Trophoblast cell (in vitro differentiated cells and primary cell): ENCODE measurements around the gene FRZB.

Experiments
- DNase-seq, 2 donors: peaks; one replicate each; pipeline ENCODE4 v3.0.0-alpha.2; 2016
- H2AFZ ChIP-seq: 2 replicates; pipeline ENCODE4 v1.6.1; 2013; ENCODE audit warnings: low read length, moderate library complexity, mild to moderate bottlenecking; ENCODE audit not compliant: insufficient read depth, poor library complexity
- H2AK5ac ChIP-seq: 2 replicates; pipeline ENCODE4 v1.6.1; 2013; ENCODE audit warnings: mild to moderate bottlenecking, low read length
- H2BK120ac ChIP-seq: 2 replicates; pipeline ENCODE4 v1.6.1; 2013; ENCODE audit warnings: low read length, mild to moderate bottlenecking, moderate library complexity; ENCODE audit not compliant: insufficient read depth, poor library complexity
- H2BK12ac ChIP-seq: 2 replicates; pipeline ENCODE4 v1.6.1; 2013; ENCODE audit warnings: mild to moderate bottlenecking, low read length, moderate library complexity
- H2BK5ac ChIP-seq: 2 replicates; pipeline ENCODE4 v1.6.1; 2013; ENCODE audit warnings: low read length, low read depth, moderate library complexity, mild to moderate bottlenecking; ENCODE audit not compliant: poor library complexity
- H3K14ac ChIP-seq: 2 replicates; pipeline ENCODE4 v1.6.1; 2013; ENCODE audit warnings: mild to moderate bottlenecking, low read length
- H3K18ac ChIP-seq: 2 replicates; pipeline ENCODE4 v1.6.1; 2013; ENCODE audit warnings: mild to moderate bottlenecking, low read length
- H3K23ac ChIP-seq: 2 replicates; pipeline ENCODE4 v1.6.1; 2013; ENCODE audit warnings: low read length
- H3K27ac ChIP-seq: 2 replicates; pipeline ENCODE4 v1.5.1; 2013; ENCODE audit warnings: low read depth, mild to moderate bottlenecking, inconsistent platforms, low read length, moderate library complexity
- H3K27me3 ChIP-seq: 2 replicates; pipeline ENCODE4 v1.6.1; 2013; ENCODE audit warnings: inconsistent platforms, mild to moderate bottlenecking, low read length, moderate library complexity; ENCODE audit not compliant: insufficient read depth
- H3K36me3 ChIP-seq, 2 experiments: 1 replicate in 1 of 2; 2 replicates in 1 of 2; pipeline ENCODE4 v1.6.1; 2013; ENCODE audit warnings: low read length in 2 of 2, mild to moderate bottlenecking in 2 of 2, moderate library complexity in 1 of 2; ENCODE audit not compliant: insufficient read depth in 2 of 2, control insufficient read depth in 1 of 2
- H3K4ac ChIP-seq: 2 replicates; pipeline ENCODE4 v1.6.1; 2013; ENCODE audit warnings: low read depth, mild to moderate bottlenecking, low read length, moderate library complexity
- H3K4me1 ChIP-seq, 2 experiments: 1 replicate in 1 of 2; 2 replicates in 1 of 2; pipeline ENCODE4 v1.6.1; 2013; ENCODE audit warnings: low read length in 2 of 2, mild to moderate bottlenecking in 2 of 2, moderate library complexity in 1 of 2; ENCODE audit not compliant: insufficient read depth in 2 of 2, control insufficient read depth in 1 of 2
- H3K4me2 ChIP-seq: 2 replicates; pipeline ENCODE4 v1.6.1; 2013; ENCODE audit warnings: inconsistent platforms, mild to moderate bottlenecking, low read length, moderate library complexity
- H3K4me3 ChIP-seq: 2 replicates; pipeline ENCODE4 v1.5.1; 2013; ENCODE audit warnings: mild to moderate bottlenecking, low read depth, low read length, inconsistent platforms
- H3K79me1 ChIP-seq: one replicate; pipeline ENCODE4 v1.6.1; 2013; ENCODE audit warnings: low read length
- H3K79me2 ChIP-seq: 2 replicates; pipeline ENCODE4 v1.6.1; 2013; ENCODE audit warnings: low read length, mild to moderate bottlenecking; ENCODE audit not compliant: control insufficient read depth, insufficient read depth, poor library complexity
- H3K9ac ChIP-seq: 2 replicates; pipeline ENCODE4 v1.6.1; 2013; ENCODE audit warnings: mild to moderate bottlenecking, low read length
- H3K9me3 ChIP-seq: 2 replicates; pipeline ENCODE4 v1.6.1; 2013; ENCODE audit warnings: low read depth, mild to moderate bottlenecking, control low read depth, inconsistent platforms, low read length; ENCODE audit not compliant: insufficient read depth
- H4K12ac ChIP-seq: 2 replicates; pipeline ENCODE4 v1.6.1; 2013; ENCODE audit warnings: low read depth, mild to moderate bottlenecking, low read length, moderate library complexity
- H4K8ac ChIP-seq: 2 replicates; pipeline ENCODE4 v1.6.1; 2013; ENCODE audit warnings: low read depth, mild to moderate bottlenecking, low read length, moderate library complexity
- H4K91ac ChIP-seq: one replicate; pipeline ENCODE4 v1.6.1; 2013; ENCODE audit warnings: low read depth, mild to moderate bottlenecking, low read length, moderate library complexity
- WGBS: extraction: QIAGEN DNeasy Blood & Tissue Kit; methylation state at CpG from one replicate; pipeline ENCODE4 v1.1.7; 2013; ENCODE audit warnings: missing lambda C conversion rate; ENCODE audit not compliant: insufficient read length, insufficient coverage; ENCODE audit errors: extremely low coverage; 5-methylcytosine and 5-hydroxymethylcytosine counted together

Gene FRZB

GRCh38 chr2:182858671-182859070 lies 7.8 kb downstream of the FRZB start:
- no peak for DNase-seq
- H3K4me2 ChIP-seq, result no peak overlapping the region
- WGBS, result no CpG with 5 or more reads among the region's 3 CpGs
- no peak overlapping the region for H3K18ac ChIP-seq
- no peak overlapping the region for H4K91ac ChIP-seq
- peaks cover 0 to 7% of the 10 kb centered on the region in 2 experiments for H3K4me1 ChIP-seq
- H3K79me2 ChIP-seq, result no peaks in the 10 kb centered on the region
- no peak overlapping the region for H4K8ac ChIP-seq
- no peak overlapping the region for H2BK12ac ChIP-seq
- H3K9ac ChIP-seq, result no peak overlapping the region
- no peak overlapping the region for H3K23ac ChIP-seq
- H3K27me3 ChIP-seq, result no peaks in the 10 kb centered on the region
- H3K9me3 ChIP-seq, result no peaks in the 10 kb centered on the region
- no peak overlapping the region for H2BK5ac ChIP-seq
- H2AFZ ChIP-seq, result no peak overlapping the region
- no peak overlapping the region for H3K14ac ChIP-seq
- H3K79me1 ChIP-seq, result peaks cover 2% of the 10 kb centered on the region
- H4K12ac ChIP-seq, result no peak overlapping the region
- H3K36me3 ChIP-seq, result no peaks in the 10 kb centered on the region
- H2BK120ac ChIP-seq, result no peak overlapping the region
- no peak overlapping the region for H2AK5ac ChIP-seq
- no peak overlapping the region for H3K4me3 ChIP-seq
- H3K4ac ChIP-seq, result no peak overlapping the region
- H3K27ac ChIP-seq, result no peak overlapping the region

GRCh38 chr2:182855376-182855775 lies 11.1 kb downstream of the FRZB start:
- no peak overlapping the region for H3K4me2 ChIP-seq
- H3K14ac ChIP-seq, result no peak overlapping the region
- peaks cover 0 to 7% of the 10 kb centered on the region in 2 experiments for H3K4me1 ChIP-seq
- H2BK120ac ChIP-seq, result no peak overlapping the region
- H2AFZ ChIP-seq, result no peak overlapping the region
- no peak overlapping the region for H3K18ac ChIP-seq
- H3K23ac ChIP-seq, result no peak overlapping the region
- H3K79me1 ChIP-seq, result peaks cover 2% of the 10 kb centered on the region
- no peak overlapping the region for H2BK5ac ChIP-seq
- H2AK5ac ChIP-seq, result no peak overlapping the region
- no peaks in the 10 kb centered on the region for H3K27me3 ChIP-seq
- no peak for DNase-seq
- H3K9me3 ChIP-seq, result no peaks in the 10 kb centered on the region
- no peaks in the 10 kb centered on the region for H3K36me3 ChIP-seq
- no peak overlapping the region for H2BK12ac ChIP-seq
- no peaks in the 10 kb centered on the region for H3K79me2 ChIP-seq
- no peak overlapping the region for H4K8ac ChIP-seq
- no peak overlapping the region for H3K4me3 ChIP-seq
- H4K12ac ChIP-seq, result no peak overlapping the region
- WGBS, result no CpG with 5 or more reads among the region's 2 CpGs
- H3K27ac ChIP-seq, result no peak overlapping the region
- no peak overlapping the region for H3K4ac ChIP-seq
- no peak overlapping the region for H3K9ac ChIP-seq
- H4K91ac ChIP-seq, result no peak overlapping the region

- H3K27me3 ChIP-seq, result no peaks in the 10 kb centered on the region
- H3K4me3 ChIP-seq, result no peak overlapping the region
- no peak overlapping the region for H2BK120ac ChIP-seq
- no peak for DNase-seq
- no peak overlapping the region for H3K9ac ChIP-seq
- no peak overlapping the region for H4K12ac ChIP-seq
- H3K23ac ChIP-seq, result no peak overlapping the region
- H3K79me2 ChIP-seq, result no peaks in the 10 kb centered on the region
- H4K8ac ChIP-seq, result no peak overlapping the region
- no peaks in the 10 kb centered on the region for H3K36me3 ChIP-seq
- H2BK12ac ChIP-seq, result no peak overlapping the region
- H3K18ac ChIP-seq, result no peak overlapping the region
- no peak overlapping the region for H2BK5ac ChIP-seq
- peaks cover 2% of the 10 kb centered on the region for H3K79me1 ChIP-seq
- whole genome bisulfite sequencing, result no CpG with 5 or more reads among the region's 5 CpGs
- no peak overlapping the region for H3K14ac ChIP-seq
- H3K4me2 ChIP-seq, result no peak overlapping the region
- no peak overlapping the region for H2AK5ac ChIP-seq
- H2AFZ ChIP-seq, result no peak overlapping the region
- peak overlapping the region; percentile 36 for H3K27ac ChIP-seq
- no peak overlapping the region for H3K4ac ChIP-seq
- H3K9me3 ChIP-seq, result no peaks in the 10 kb centered on the region
- peaks cover 0 to 7% of the 10 kb centered on the region in 2 experiments for H3K4me1 ChIP-seq
- no peak overlapping the region for H4K91ac ChIP-seq
Observed at GRCh38 chr2:182854375-182855105, 11.9 kb downstream of the FRZB start.

- Histone ChIP-seq H2BK12ac (no peak overlapping the region), H4K12ac (no peak overlapping the region), H3K9me3 (no peaks in the 10 kb centered on the region), H3K4me3 (no peak overlapping the region), H3K23ac (no peak overlapping the region), H2BK5ac (no peak overlapping the region), H3K36me3 (no peaks in the 10 kb centered on the region), H3K4ac (no peak overlapping the region), H3K14ac (no peak overlapping the region), H2AK5ac (no peak overlapping the region), H4K91ac (no peak overlapping the region), H3K27me3 (no peaks in the 10 kb centered on the region), H2AFZ (no peak overlapping the region), H3K9ac (no peak overlapping the region), H3K79me1 (peaks cover 2% of the 10 kb centered on the region), H3K4me1 (peaks cover 0 to 7% of the 10 kb centered on the region in 2 experiments), H3K27ac (no peak overlapping the region), H3K18ac (no peak overlapping the region), H4K8ac (no peak overlapping the region), H3K79me2 (no peaks in the 10 kb centered on the region), H2BK120ac (no peak overlapping the region), H3K4me2 (no peak overlapping the region)
- WGBS, result no CpG with 5 or more reads among the region's 1 CpG
- DNase-seq, result no peak
Observed at GRCh38 chr2:182852801-182853200, 13.6 kb downstream of the FRZB start.
